NCI-H82 treated with DMSO at 0.1 percent for 48 hours (cell line): ENCODE measurements around the gene UGT1A7.

ENCODE experiments used
- DNase-seq: peaks from one replicate; lab custom pipeline; 2025; ENCODE audit not compliant: unreplicated experiment; lab: John Stamatoyannopoulos, UW

The UGT1A7 gene

DNA sequence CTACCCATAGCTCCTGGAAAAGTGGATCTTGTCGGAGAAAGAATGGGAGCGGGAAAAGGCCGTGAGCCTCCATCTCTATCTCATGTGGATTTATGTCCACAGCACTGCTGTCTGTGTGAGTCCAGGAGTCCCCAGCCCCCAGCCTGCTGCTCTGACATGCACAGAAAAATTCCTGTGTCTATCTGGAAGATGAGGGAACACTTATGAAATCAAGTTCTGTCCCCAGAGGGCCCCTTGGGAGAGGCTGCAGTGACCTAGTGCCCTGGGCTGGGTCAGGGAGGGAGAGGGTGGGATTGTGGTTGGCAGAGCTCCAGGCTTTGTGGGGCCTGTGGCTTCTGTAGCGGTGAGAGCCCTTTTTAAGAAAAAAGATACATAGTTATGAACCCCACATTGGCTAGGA is 135.1 kb downstream of the UGT1A7 start:
- no peak for DNase-seq

GRCh38 chr2:233817361-233817911 is 135.7 kb downstream of the UGT1A7 start:
- no peak for DNase-seq

- no peak for DNase-seq
These were observed 136.4 kb downstream of the UGT1A7 start for GRCh38 chr2:233817995-233818638.

DNA sequence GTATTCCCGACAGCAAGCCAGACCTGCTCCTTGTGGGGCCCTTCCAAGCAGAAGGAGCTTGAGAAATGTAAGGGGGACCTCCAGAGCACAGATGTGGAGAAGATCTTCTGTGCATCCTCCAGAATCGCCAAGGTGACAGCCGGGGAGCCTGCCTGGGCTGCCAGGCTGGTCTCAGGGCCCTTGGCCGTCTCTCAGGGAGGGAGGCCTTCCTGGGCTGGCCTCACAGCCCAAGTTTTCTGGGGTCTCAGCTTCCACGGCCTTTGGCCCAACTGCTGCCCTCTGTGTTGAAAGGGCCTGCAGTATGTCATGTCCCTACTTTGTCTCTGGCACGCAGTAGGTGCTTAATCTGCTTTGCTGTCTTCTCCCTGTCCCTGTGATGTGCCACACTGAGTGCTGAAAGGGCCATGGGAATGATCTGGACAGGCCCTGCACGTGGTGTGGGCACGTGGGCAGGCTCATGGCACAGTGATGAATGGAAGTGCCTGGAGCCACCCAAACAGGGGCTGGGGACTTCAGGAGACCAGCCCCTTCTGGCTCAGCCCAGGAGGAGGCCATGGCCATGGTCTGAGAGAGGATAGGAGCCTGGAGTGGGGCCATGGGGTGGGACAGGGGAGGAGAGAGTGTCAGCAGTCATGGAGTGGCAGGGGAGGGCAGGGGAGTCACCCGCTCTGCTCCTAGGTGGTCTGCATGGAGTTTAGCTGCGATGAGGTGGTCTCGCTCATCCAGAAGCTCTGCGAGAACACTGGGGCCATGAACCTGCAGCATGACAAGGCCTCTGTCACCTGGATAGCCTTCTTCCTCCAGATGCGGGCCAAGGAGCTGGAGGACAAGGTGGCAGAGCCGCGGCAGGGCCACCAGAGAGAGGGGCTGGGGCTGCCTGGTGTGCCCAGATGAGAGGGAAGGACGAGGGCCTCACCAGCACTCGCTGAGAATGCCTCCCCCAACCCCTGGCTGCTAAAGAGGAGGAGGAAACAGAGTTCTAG is 137.2 kb downstream of the UGT1A7 start:
- DNase-seq, result no peak

GRCh38 chr2:233819884-233820773 is 138.4 kb downstream of the UGT1A7 start:
- DNase-seq, result no peak

- DNase-seq, result no peak
These were observed 139.0 kb downstream of the UGT1A7 start for GRCh38 chr2:233820774-233821105.

- no peak for DNase-seq
These were observed 139.5 kb downstream of the UGT1A7 start for GRCh38 chr2:233821196-233821595.

- no peak for DNase-seq
These were observed 140.0 kb downstream of the UGT1A7 start for GRCh38 chr2:233821709-233822100.

- no peak for DNase-seq
These were observed 140.5 kb downstream of the UGT1A7 start for GRCh38 chr2:233822101-233822771.
